Measurements from ENCODE around the gene SMCO1. TPM values are rescaled to one million over a fixed set of nuclear protein-coding genes. Genes with fewer than 3 reads are reported as not detected.
"Not testable (repeated sequence)": the region's sequence is repeated elsewhere in the genome, so short reads cannot be mapped to it uniquely, and the experiment has no call there.

Gene SMCO1
- total RNA-seq, 1 experiment from 2014 or later, result not detected

DNA sequence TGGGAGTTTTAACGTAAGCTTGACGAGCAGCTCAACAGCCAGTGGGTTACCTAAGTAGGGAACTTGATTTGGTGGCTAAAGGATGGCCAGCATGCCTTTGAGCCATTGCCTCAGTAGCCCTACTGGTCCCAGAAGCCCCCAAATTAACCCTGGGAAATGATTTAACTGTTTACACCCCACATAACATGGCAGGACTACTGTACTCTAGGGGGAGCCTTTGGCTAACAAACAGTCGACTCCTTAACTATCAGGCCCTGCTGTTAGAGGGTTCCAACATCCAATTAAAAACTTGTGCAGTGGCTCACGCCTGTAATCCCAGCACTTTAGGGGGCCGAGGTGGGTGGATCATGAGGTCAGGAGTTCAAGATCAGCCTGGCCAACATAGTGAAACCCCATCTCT, 9.4 kb upstream of the SMCO1 start:
- Histone ChIP-seq H3K4me3 (ENCODE audit: low read depth, low read length) (no peak overlapping the region), H3K4me1 (no peaks in the 10 kb centered on the region), H3K36me3 (ENCODE audit: control insufficient read depth, insufficient read depth, low read length) (no peaks in the 10 kb centered on the region), H3K9me3 (peaks cover 16% of the 10 kb centered on the region), H3K27me3 (replicated peaks; ENCODE audit: control insufficient read depth, insufficient read depth, low read length) (no peaks in the 10 kb centered on the region)
- TF ChIP-seq, protein P1, sequence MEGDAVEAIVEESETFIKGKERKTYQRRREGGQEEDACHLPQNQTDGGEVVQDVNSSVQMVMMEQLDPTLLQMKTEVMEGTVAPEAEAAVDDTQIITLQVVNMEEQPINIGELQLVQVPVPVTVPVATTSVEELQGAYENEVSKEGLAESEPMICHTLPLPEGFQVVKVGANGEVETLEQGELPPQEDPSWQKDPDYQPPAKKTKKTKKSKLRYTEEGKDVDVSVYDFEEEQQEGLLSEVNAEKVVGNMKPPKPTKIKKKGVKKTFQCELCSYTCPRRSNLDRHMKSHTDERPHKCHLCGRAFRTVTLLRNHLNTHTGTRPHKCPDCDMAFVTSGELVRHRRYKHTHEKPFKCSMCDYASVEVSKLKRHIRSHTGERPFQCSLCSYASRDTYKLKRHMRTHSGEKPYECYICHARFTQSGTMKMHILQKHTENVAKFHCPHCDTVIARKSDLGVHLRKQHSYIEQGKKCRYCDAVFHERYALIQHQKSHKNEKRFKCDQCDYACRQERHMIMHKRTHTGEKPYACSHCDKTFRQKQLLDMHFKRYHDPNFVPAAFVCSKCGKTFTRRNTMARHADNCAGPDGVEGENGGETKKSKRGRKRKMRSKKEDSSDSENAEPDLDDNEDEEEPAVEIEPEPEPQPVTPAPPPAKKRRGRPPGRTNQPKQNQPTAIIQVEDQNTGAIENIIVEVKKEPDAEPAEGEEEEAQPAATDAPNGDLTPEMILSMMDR (IDR thresholded peaks at IDR 0.05; ENCODE audit: insufficient read depth in 1 of 2, low read depth in 1 of 2, low read length in 1 of 2, severe bottlenecking in 1 of 2, unreplicated experiment in 1 of 2), result no peak
- Mint-ChIP-seq H3K36me3 (ENCODE audit: insufficient read depth, unreplicated experiment) (no peaks in the 10 kb centered on the region), H3K9me3 (ENCODE audit: unreplicated experiment) (peaks cover 24% of the 10 kb centered on the region), H3K27me3 (ENCODE audit: insufficient read depth, unreplicated experiment) (no peaks in the 10 kb centered on the region), H3K27ac (ENCODE audit: unreplicated experiment) (no peak overlapping the region), H3K4me3 (ENCODE audit: unreplicated experiment) (no peak overlapping the region), H3K4me1 (ENCODE audit: low read depth, unreplicated experiment) (no peaks in the 10 kb centered on the region)
- intact Hi-C loops (cut with micrococcal nuclease; ENCODE audit: unreplicated experiment), result no loop called here
- ChIA-PET CTCF (no interaction called here), POLR2A (no interaction called here)
- BruUV-seq (replicated peaks), result no TSS peak
- no peak for DNase-seq

DNA sequence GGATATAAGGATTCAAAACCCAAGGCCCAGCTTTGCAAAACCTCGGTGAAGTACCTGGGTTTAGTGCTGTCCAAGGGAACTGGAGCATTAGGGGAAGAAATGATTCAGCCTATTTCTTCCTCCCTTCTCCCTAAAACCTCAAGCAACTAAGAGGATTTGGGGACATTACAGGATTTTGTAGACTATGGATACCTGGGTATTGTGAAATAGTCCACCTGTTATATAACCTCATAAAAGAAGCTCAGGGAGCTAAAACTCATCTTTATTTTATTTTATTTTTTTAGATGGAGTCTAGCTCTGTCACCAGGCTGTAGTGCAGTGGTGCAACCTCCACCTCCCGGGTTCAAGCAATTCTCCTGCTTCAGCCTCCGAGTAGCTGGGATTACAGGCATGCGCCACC, 8.7 kb upstream of the SMCO1 start:
- no peaks in the 10 kb centered on the region for H3K27me3 ChIP-seq (replicated peaks; ENCODE audit: control insufficient read depth, insufficient read depth, low read length)
- TF ChIP-seq, protein P1 (IDR thresholded peaks at IDR 0.05; ENCODE audit: insufficient read depth in 1 of 2, low read depth in 1 of 2, low read length in 1 of 2, severe bottlenecking in 1 of 2, unreplicated experiment in 1 of 2), result no peak
- no peak for DNase-seq
- Mint-ChIP-seq H3K9me3 (ENCODE audit: unreplicated experiment) (peaks cover 31% of the 10 kb centered on the region), H3K4me3 (ENCODE audit: unreplicated experiment) (no peak overlapping the region), H3K27ac (ENCODE audit: unreplicated experiment) (no peak overlapping the region), H3K27me3 (ENCODE audit: insufficient read depth, unreplicated experiment) (no peaks in the 10 kb centered on the region), H3K4me1 (ENCODE audit: low read depth, unreplicated experiment) (no peaks in the 10 kb centered on the region), H3K36me3 (ENCODE audit: insufficient read depth, unreplicated experiment) (no peaks in the 10 kb centered on the region)
- no TSS peak for BruUV-seq (replicated peaks)
- intact Hi-C loops (cut with micrococcal nuclease; ENCODE audit: unreplicated experiment), result no loop called here
- H3K4me1 ChIP-seq, result no peaks in the 10 kb centered on the region
- H3K36me3 ChIP-seq (ENCODE audit: control insufficient read depth, insufficient read depth, low read length), result no peaks in the 10 kb centered on the region
- no peak overlapping the region for H3K4me3 ChIP-seq (ENCODE audit: low read depth, low read length)
- ChIA-PET POLR2A (no interaction called here), CTCF (no interaction called here)
- H3K9me3 ChIP-seq, result peaks cover 22% of the 10 kb centered on the region

DNA sequence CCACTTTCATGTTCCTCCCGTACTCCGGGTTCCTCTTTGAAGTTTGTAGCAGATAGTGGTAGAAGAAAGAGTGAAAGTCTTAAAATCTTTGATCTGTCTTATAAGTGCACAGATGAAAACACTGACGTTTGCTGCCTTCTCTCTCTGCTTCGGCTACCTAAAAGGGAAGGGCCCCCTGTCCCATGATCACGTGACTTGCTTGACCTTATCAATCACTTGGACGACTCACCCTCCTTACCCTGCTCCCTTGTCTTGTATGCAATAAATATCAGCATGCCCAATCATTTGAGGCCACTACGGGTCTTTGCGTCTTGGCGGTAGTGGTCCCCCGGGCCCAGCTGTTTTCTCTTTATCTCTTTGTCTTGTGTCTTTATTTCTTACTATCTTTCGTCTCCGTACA, 6.1 kb upstream of the SMCO1 start:
- CTCF ChIA-PET, result interaction anchor here (0.6 kb wide), 1 partner anchor 9 kb away, joined by 5 read pairs; no protein-coding TSS in a partner anchor
- H3K27me3 Mint-ChIP-seq (ENCODE audit: insufficient read depth, unreplicated experiment); POLR2A ChIA-PET; H3K4me3 ChIP-seq (ENCODE audit: low read depth, low read length); intact Hi-C loops (cut with micrococcal nuclease; ENCODE audit: unreplicated experiment); H3K27me3 ChIP-seq (replicated peaks; ENCODE audit: control insufficient read depth, insufficient read depth, low read length); H3K36me3 ChIP-seq (ENCODE audit: control insufficient read depth, insufficient read depth, low read length); H3K27ac Mint-ChIP-seq (ENCODE audit: unreplicated experiment); BruUV-seq (replicated peaks); H3K36me3 Mint-ChIP-seq (ENCODE audit: insufficient read depth, unreplicated experiment); DNase-seq; H3K4me1 Mint-ChIP-seq (ENCODE audit: low read depth, unreplicated experiment); H3K4me1 ChIP-seq; H3K4me3 Mint-ChIP-seq (ENCODE audit: unreplicated experiment): not testable (repeated sequence)
- peaks cover 34% of the 10 kb centered on the region for H3K9me3 Mint-ChIP-seq (ENCODE audit: unreplicated experiment)
- H3K9me3 ChIP-seq, result peaks cover 36% of the 10 kb centered on the region

DNA sequence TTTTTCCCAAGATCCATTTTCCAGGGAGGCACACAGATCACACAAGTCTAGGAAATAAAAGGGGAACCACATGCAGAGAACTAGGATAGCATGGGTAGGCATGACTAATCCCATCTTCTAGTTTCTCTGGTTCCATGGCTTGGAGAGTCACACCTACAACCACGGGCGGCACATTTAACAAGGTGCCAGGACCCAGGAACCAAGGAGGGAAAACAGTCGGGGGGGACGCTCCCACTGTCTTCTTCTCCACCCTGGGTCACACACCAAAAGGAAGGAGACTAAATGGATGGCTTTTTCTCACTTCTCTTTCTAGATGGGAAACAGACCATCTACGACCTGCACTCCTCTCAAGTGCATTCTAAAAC, 4.6 kb upstream of the SMCO1 start:
- Mint-ChIP-seq H3K4me1 (ENCODE audit: low read depth, unreplicated experiment) (no peaks in the 10 kb centered on the region), H3K9me3 (ENCODE audit: unreplicated experiment) (peaks cover 48% of the 10 kb centered on the region), H3K36me3 (ENCODE audit: insufficient read depth, unreplicated experiment) (no peaks in the 10 kb centered on the region), H3K27me3 (ENCODE audit: insufficient read depth, unreplicated experiment) (no peaks in the 10 kb centered on the region), H3K4me3 (ENCODE audit: unreplicated experiment) (no peak overlapping the region), H3K27ac (ENCODE audit: unreplicated experiment) (no peak overlapping the region)
- TF ChIP-seq, protein P1 (IDR thresholded peaks at IDR 0.05; ENCODE audit: insufficient read depth in 1 of 2, low read depth in 1 of 2, low read length in 1 of 2, severe bottlenecking in 1 of 2, unreplicated experiment in 1 of 2), result no peak
- POLR2A ChIA-PET, result no interaction called here
- BruUV-seq (replicated peaks), result no TSS peak
- Histone ChIP-seq H3K36me3 (ENCODE audit: control insufficient read depth, insufficient read depth, low read length) (no peaks in the 10 kb centered on the region), H3K4me1 (no peaks in the 10 kb centered on the region), H3K27me3 (replicated peaks; ENCODE audit: control insufficient read depth, insufficient read depth, low read length) (no peaks in the 10 kb centered on the region), H3K4me3 (ENCODE audit: low read depth, low read length) (no peak overlapping the region), H3K9me3 (peaks cover 38% of the 10 kb centered on the region)
- peak in 1 of 2 experiments; percentile 63 for DNase-seq
- CTCF ChIA-PET, result no interaction called here
- intact Hi-C loops (cut with micrococcal nuclease; ENCODE audit: unreplicated experiment), result loop anchor here (1.0 kb wide), 1 partner anchor 266 kb away; no protein-coding TSS in a partner anchor

Measured in Caco-2 (cell line).